Endothelial cell of umbilical vein (primary cell): ENCODE data around the gene ADGRL3. TPM values are rescaled to one million over a fixed set of nuclear protein-coding genes. Genes with fewer than 3 reads are reported as not detected.
"Not testable (repeated sequence)": the region's sequence is repeated elsewhere in the genome, so short reads cannot be mapped to it uniquely, and the experiment has no call there.

Source experiments
- BruUV-seq: library from RNA; stranded (reverse); fragments of 400-500 nt; replicated peaks from 2 replicates; lab custom pipeline; 2021; lab: Mats Ljungman, UMichigan
- CTCF ChIA-PET: fragments of 300-600, 350-600 bp; sonication (Branson Sonifier 250); formaldehyde crosslinking; loops from one replicate; lab custom pipeline; 2021; ENCODE audit warnings: antibody characterized with exemption, inconsistent platforms; lab: Charles Lee
- POLR2A ChIA-PET: fragments of 300-600, 350-600 bp; sonication (Branson Sonifier 250); formaldehyde crosslinking; loops from one replicate; lab custom pipeline; 2021; ENCODE audit warnings: antibody characterized with exemption, inconsistent platforms; lab: Charles Lee
- DNase-seq: peaks from one replicate; pipeline ENCODE4 v3.0.0-alpha.2; 2011; ENCODE audit warnings: low read depth, low spot score
- FAIRE-seq: peaks from 2 replicates; lab custom pipeline; 2011; peaks lifted over from hg19 to GRCh38; lab: Jason Lieb, UNC
- H2AFZ ChIP-seq: 2 replicates; pipeline ENCODE4 v1.6.0; 2012; ENCODE audit warnings: low read depth, low read length, control low read depth, inconsistent platforms
- H3K27ac ChIP-seq: 2 replicates; pipeline ENCODE4 v1.5.1; 2011; ENCODE audit warnings: low read depth, mild to moderate bottlenecking, control low read depth, low read length, moderate library complexity; ENCODE audit not compliant: insufficient read depth
- H3K27me3 ChIP-seq, 2 experiments: 2 replicates each; pipeline versions ENCODE4 v1.6.0 to v1.6.1; 2011; ENCODE audit warnings: low read length in 2 of 2, mixed read lengths in 1 of 2; ENCODE audit not compliant: control insufficient read depth in 2 of 2, insufficient read depth in 2 of 2
- H3K36me3 ChIP-seq, 2 experiments: 2 replicates in 1 of 2; 3 replicates in 1 of 2; pipeline ENCODE4 v1.5.1; 2011; ENCODE audit warnings: low read length in 2 of 2, mild to moderate bottlenecking in 1 of 2, moderate library complexity in 1 of 2; ENCODE audit not compliant: control insufficient read depth in 2 of 2, insufficient read depth in 2 of 2; ENCODE audit errors: extremely low read depth in 1 of 2
- H3K4me1 ChIP-seq: 3 replicates; pipeline ENCODE4 v1.5.1; 2011; ENCODE audit warnings: mild to moderate bottlenecking, low read length; ENCODE audit not compliant: control insufficient read depth, insufficient read depth; ENCODE audit errors: extremely low read depth
- H3K4me2 ChIP-seq: 2 replicates; pipeline ENCODE4 v1.6.1; 2011; ENCODE audit warnings: low read length, control low read depth, mixed read lengths; ENCODE audit not compliant: insufficient read depth
- H3K4me3 ChIP-seq, 3 experiments: fragments of 200-600 bp in 1 of 3; sonication (generic), shearing (Covaris generic) in 1 of 3; replicated peaks in 1 of 3; 2 replicates each; pipeline ENCODE4 v1.5.1; 2011 to 2016; ENCODE audit warnings: control low read depth in 3 of 3, low read length in 3 of 3, mild to moderate bottlenecking in 2 of 3, inconsistent platforms in 1 of 3, low read depth in 1 of 3, moderate library complexity in 1 of 3; ENCODE audit not compliant: insufficient read depth in 1 of 3
- H3K79me2 ChIP-seq: 2 replicates; pipeline ENCODE4 v1.6.0; 2012; ENCODE audit warnings: low read length, inconsistent platforms; ENCODE audit not compliant: control insufficient read depth, insufficient read depth
- H3K9ac ChIP-seq: replicated peaks from 2 replicates; pipeline ENCODE3; 2011; ENCODE audit warnings: low read length, control low read depth; ENCODE audit not compliant: insufficient read depth; ENCODE audit errors: extremely low read depth
- H3K9me1 ChIP-seq: replicated peaks from 3 replicates; pipeline ENCODE4 v1.6.0; 2011; ENCODE audit warnings: mild to moderate bottlenecking, low read length; ENCODE audit not compliant: control insufficient read depth, insufficient read depth; ENCODE audit errors: extremely low read depth
- H3K9me3 ChIP-seq: replicated peaks from 2 replicates; pipeline ENCODE4 v1.5.1; 2012; ENCODE audit warnings: low read length, inconsistent platforms; ENCODE audit not compliant: control insufficient read depth, insufficient read depth
- H4K20me1 ChIP-seq: replicated peaks from 2 replicates; pipeline ENCODE3; 2011; ENCODE audit warnings: mild to moderate bottlenecking, low read length; ENCODE audit not compliant: control insufficient read depth, insufficient read depth; ENCODE audit errors: extremely low read depth
- EZH2 ChIP-seq: IDR thresholded peaks from 2 replicates; pipeline ENCODE4 v1.6.1; 2012; ENCODE audit warnings: borderline replicate concordance, low read depth, mild to moderate bottlenecking, moderate library complexity, low read length, inconsistent platforms; ENCODE audit not compliant: severe bottlenecking
- FOS ChIP-seq: IDR thresholded peaks from 2 replicates; pipeline ENCODE4 v1.6.1; 2011; ENCODE audit warnings: mild to moderate bottlenecking, low read length, moderate library complexity, borderline replicate concordance; ENCODE audit not compliant: insufficient read depth
- GATA2 ChIP-seq: IDR thresholded peaks from 2 replicates; pipeline ENCODE4 v1.7.0; 2011; ENCODE audit warnings: low read depth, mild to moderate bottlenecking, moderate library complexity, mixed read lengths, low read length; ENCODE audit not compliant: insufficient read length, insufficient read depth
- JUN ChIP-seq: IDR thresholded peaks from 2 replicates; pipeline ENCODE4 v1.6.1; 2011; ENCODE audit warnings: borderline replicate concordance, low read depth; ENCODE audit not compliant: insufficient read length, insufficient read depth
- MYC ChIP-seq: IDR thresholded peaks from one replicate; pipeline ENCODE4 v1.6.1; 2011; ENCODE audit warnings: mild to moderate bottlenecking, low read depth, low read length
- POLR2A ChIP-seq: IDR thresholded peaks from 2 replicates; pipeline ENCODE4 v1.6.1; 2012; ENCODE audit warnings: low read depth, mild to moderate bottlenecking, control low read depth, low read length
- POLR2AphosphoS5 ChIP-seq: IDR thresholded peaks from 2 replicates; pipeline ENCODE4 v1.6.1; 2012; ENCODE audit warnings: low read depth, mild to moderate bottlenecking, control low read depth, low read length, moderate library complexity; ENCODE audit not compliant: insufficient read depth
- dilution Hi-C: fragments of 300-500 bp; cut with MboI; formaldehyde crosslinking; loops from one replicate; pipeline ENCODE4 v1.15.0; 2019; ENCODE audit warnings: low sequenced_read_pairs; ENCODE audit not compliant: extremely low pct_ligation_motif_present
- intact Hi-C: fragments of 100-400 bp; cut with micrococcal nuclease; formaldehyde crosslinking; loops from one replicate; pipeline ENCODE4 v1.10.0; 2022
- polyA plus RNA-seq, 4 experiments: library from polyadenylated mRNA; depleted of rRNA in 3 of 4; stranded (reverse) in 3 of 4; unstranded in 1 of 4; fragments of >200 nt; gene quantifications; 2 replicates each; pipeline versions ENCODE4 v1.2.1 to v1.2.3, GENCODE V29; 2011 to 2012; ENCODE audit warnings: missing spikeins in 1 of 4
- total RNA-seq: library from RNA; stranded (reverse); gene quantifications from 2 replicates; pipeline ENCODE4 v1.2.3, GENCODE V29; 2021
- TF ChIP-seq, protein P1 (sequence below), 2 donors: IDR thresholded peaks; 1 replicate in 1 of 2; 2 replicates in 1 of 2; pipeline ENCODE4 v1.5.1; 2011; ENCODE audit warnings: low read length in 2 of 2, mild to moderate bottlenecking in 2 of 2, moderate library complexity in 2 of 2, control low read depth in 1 of 2, inconsistent platforms in 1 of 2, low read depth in 1 of 2; ENCODE audit not compliant: insufficient read depth in 1 of 2; ENCODE audit errors: extremely low read depth in 1 of 2
- TF ChIP-seq, protein P2 (sequence below): IDR thresholded peaks from 2 replicates; pipeline ENCODE4 v1.6.1; 2011; ENCODE audit not compliant: insufficient read depth, insufficient read length

The ADGRL3 gene
- total and polyA plus RNA-seq, 2 donors (not counting 3 experiments of a cell fraction or from before 2014, with no cell fraction given), result not detected

DNA sequence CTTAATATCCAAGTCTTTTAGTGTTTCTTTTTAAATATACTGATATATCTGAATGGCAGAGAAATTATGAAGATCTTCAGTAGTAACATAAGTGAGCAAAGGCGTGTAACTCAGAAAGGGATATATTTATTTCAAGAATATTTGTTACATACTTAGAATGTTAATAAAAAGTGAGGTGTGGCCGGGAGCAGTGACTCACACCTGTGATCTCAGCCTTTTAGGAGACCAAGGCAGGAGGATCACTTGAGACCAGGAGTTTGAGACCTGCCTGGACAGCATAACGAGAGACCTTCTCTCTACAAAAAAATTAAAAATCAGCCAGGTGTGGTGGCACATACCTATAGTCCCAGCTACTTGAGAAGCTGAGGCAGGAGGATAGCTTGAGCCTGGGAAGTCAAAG is 651.0 kb downstream of the ADGRL3 start:
- FAIRE-seq (no peak), DNase-seq (no peak)
- Histone ChIP-seq H3K4me1 (no peaks in the 10 kb centered on the region), H3K27me3 (no peaks in the 10 kb centered on the region), H3K9ac (no peak overlapping the region), H4K20me1 (no peaks in the 10 kb centered on the region), H3K4me2 (no peak overlapping the region), H2AFZ (no peak overlapping the region), H3K79me2 (no peaks in the 10 kb centered on the region), H3K4me3 (no peak overlapping the region), H3K9me1 (no peaks in the 10 kb centered on the region), H3K9me3 (no peaks in the 10 kb centered on the region), H3K36me3 (no peaks in the 10 kb centered on the region), H3K27ac (no peak overlapping the region)
- CTCF ChIA-PET, result no interaction called here
- POLR2A ChIA-PET, result no interaction called here
- dilution Hi-C loops, result no loop called here
- BruUV-seq, result no TSS peak
- intact Hi-C loops, result no loop called here
- TF ChIP-seq EZH2 (no peak), GATA2 (no peak), POLR2AphosphoS5 (no peak), MYC (no peak), JUN (no peak), POLR2A (no peak), FOS (no peak)
- TF ChIP-seq, protein P1, sequence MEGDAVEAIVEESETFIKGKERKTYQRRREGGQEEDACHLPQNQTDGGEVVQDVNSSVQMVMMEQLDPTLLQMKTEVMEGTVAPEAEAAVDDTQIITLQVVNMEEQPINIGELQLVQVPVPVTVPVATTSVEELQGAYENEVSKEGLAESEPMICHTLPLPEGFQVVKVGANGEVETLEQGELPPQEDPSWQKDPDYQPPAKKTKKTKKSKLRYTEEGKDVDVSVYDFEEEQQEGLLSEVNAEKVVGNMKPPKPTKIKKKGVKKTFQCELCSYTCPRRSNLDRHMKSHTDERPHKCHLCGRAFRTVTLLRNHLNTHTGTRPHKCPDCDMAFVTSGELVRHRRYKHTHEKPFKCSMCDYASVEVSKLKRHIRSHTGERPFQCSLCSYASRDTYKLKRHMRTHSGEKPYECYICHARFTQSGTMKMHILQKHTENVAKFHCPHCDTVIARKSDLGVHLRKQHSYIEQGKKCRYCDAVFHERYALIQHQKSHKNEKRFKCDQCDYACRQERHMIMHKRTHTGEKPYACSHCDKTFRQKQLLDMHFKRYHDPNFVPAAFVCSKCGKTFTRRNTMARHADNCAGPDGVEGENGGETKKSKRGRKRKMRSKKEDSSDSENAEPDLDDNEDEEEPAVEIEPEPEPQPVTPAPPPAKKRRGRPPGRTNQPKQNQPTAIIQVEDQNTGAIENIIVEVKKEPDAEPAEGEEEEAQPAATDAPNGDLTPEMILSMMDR (IDR thresholded peaks at IDR 0.05; ENCODE audit: extremely low read depth in 1 of 2, insufficient read depth in 1 of 2, low read depth in 1 of 2, low read length in 2 of 2), result no peak
- TF ChIP-seq, protein P2, sequence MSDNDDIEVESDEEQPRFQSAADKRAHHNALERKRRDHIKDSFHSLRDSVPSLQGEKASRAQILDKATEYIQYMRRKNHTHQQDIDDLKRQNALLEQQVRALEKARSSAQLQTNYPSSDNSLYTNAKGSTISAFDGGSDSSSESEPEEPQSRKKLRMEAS, result no peak

DNA sequence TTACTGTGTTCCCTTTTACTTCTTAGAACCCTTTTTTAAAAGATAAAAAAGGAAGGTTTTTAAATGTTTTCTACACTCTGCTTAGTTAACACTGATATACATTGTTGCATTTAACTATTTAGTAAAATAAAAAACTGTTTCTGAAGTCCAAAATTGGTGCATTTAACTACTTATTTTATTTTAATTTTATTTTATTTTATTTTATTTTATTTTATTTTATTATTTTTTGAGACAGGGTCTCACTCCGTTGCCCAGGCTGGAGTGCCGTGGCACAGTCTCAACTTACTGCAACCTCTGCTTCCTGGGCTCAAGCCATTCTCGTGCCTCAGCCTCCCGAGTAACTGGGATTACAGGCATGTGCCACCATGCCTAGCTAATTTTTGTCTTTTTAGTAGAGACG is 652.0 kb downstream of the ADGRL3 start:
- DNase-seq, H3K79me2 ChIP-seq, H3K9me1 ChIP-seq, POLR2A ChIA-PET, H3K4me2 ChIP-seq, BruUV-seq, H2AFZ ChIP-seq, H3K4me3 ChIP-seq, H3K27me3 ChIP-seq, H4K20me1 ChIP-seq, H3K36me3 ChIP-seq, H3K27ac ChIP-seq, CTCF ChIA-PET, dilution Hi-C loops, FAIRE-seq, H3K4me1 ChIP-seq, intact Hi-C loops, H3K9ac ChIP-seq, H3K9me3 ChIP-seq: not testable (repeated sequence)
